Fibroblast of peridontal ligament (primary cell): Measurements from ENCODE around the gene CXorf58.
"Not testable (repeated sequence)": the region's sequence is repeated elsewhere in the genome, so short reads cannot be mapped to it uniquely, and the experiment has no call there.

Experiments used
- DNase-seq: peaks from one replicate; pipeline ENCODE4 v3.0.0-alpha.2; 2010; ENCODE audit errors: extremely low read depth

CXorf58 gene

DNA sequence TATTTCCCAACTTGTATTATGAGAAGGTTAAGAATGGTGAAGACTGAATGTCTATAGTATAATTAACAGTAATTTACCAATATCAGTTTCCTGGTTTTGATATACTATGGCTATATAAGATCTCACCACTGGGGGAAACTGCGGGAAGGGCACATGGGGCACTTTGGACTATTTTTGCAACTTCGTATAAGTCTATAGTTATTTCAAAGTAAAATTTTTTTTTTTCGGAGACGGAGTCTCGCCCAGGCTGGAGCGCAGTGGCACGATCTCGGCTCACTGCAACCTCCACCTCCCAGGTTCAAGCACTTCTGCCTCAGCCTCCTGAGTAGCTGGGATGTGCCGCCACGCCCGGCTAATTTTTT is 46.1 kb downstream of the CXorf58 start:
- DNase-seq, result no peak

DNA sequence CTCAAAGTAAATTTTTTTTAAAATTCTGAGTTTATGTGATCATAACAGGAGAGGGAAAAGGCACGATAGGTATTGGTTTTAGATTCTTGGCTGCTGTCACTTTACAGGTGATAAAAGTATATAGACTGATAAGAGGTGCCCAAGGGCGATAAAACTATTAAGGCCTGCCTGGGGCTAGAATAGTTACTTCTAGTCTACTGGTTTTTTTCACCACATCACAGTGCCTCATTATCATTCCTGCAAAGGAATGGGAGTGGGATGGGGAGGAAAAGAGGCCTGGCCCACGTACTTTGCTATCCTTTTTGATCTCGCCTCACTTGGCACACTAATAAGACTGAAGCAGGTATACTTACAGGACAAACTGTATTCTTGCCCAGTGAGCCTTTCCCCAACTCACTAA is 46.6 kb downstream of the CXorf58 start:
- no peak for DNase-seq

DNA sequence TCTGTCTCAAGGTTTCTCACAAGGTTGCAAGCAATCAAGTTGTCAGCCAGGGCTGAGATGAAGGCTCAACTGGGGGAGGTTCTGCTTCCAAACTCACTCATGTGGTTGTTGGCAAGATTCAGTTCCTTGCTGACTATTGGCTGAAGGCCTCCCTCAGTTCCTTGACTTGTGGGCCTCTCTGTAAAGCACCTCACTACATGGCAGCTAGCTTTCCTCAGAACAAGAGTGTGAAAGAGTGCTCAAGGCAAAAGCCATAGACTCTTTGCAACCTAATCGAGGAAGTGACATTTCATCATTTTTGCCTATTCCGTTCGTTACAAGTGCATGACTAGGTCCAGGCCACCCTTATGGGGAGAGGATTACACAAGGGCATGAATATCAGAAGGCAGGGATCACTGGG is 52.0 kb downstream of the CXorf58 start:
- DNase-seq, result no peak

DNA sequence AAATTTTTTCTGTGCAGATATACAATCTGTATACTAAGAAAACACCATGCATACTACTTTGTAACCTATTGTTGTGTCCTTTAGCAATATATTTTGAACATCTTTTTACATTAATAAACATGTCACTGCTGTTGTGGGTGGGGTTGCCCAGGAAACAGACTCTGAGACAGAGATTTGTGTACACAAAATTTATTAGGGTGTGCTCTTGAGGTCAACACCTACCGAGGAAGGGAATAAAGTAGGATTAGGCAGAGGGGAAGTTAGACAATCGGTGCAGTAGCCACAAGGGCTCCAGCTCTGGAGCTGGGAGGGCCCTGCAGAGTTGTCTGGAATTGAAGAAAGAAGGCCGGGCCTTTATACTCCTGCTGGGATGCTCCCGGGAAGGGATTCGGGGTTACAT is 56.4 kb downstream of the CXorf58 start:
- DNase-seq, result no peak

DNA sequence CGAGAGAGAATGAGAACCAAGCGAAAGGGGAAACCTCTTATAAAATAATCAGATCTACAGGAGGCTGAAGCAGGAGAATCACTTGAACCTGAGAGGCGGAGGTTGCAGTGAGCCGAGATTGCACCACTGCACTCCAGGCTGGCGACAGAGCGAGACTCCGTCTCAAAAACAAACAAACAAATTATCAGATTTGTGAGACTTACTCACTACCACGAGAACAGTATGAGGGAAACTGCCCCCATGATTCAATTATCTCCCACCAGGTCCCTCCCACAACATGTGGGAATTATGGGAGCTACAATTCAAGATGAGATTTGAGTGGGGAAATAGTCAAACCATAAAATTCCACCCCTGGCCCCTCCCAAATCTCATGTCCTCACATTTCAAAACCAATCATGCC is 57.8 kb downstream of the CXorf58 start:
- not testable (repeated sequence) for DNase-seq

DNA sequence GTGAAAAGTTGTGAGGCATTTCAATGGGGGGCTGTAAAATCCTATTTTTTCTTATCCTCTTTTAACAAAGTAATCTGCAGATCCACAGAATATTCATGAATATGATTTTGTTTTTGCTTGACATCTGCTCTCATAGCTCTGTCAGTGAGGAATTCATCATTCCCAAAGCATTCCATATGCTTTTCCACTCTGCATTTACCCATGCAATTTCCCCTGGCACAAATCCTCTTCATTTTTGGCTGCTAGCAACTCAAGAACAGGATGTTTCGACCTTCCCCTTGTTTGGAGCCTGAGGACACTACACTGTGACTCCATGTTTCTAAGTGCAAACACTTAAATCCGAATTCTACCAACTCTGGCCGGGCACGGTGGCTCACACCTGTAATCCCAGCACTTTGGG is 70.7 kb downstream of the CXorf58 start:
- peak; percentile 34 for DNase-seq

DNA sequence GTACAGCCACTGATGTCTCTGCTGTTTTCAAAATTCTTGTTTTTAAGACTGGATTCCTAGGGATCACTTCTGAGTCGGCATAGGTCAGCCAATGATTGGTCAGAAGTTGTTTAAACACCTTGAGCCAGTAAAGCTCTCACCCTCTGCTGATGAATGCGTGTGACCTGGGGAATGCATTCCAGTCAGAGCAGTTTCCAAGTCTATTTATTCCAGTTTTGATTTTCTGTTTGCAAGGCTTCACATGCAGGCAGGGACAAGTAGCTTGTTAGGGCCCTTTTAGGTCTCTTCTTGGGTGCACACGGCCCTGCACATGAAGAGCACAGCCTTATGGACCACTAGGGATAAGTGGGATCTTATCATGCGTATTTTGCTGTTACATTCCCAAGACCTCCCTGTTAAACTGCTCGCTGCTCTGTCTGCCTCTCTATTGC is 72.2 kb downstream of the CXorf58 start:
- peak; percentile 2 for DNase-seq

DNA sequence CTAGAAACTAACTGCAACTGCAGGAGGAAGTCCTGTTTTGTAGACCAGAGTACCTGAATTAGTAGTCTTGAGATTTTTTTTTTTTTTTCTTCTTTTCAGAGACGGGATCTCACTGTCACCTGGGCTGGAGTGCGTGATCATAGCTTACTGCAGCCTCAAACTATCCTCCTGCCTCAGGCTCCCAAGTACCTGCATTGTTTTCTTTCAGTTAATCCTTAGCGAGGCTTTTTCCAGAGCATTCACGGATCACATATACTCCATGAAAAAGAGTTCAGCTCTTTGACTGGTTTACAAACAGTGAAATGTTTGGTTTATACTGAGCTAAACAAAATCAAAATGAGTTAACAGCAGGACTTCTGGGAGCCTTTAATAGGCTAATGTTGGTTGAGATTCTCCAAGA is 73.4 kb downstream of the CXorf58 start:
- no peak for DNase-seq

DNA sequence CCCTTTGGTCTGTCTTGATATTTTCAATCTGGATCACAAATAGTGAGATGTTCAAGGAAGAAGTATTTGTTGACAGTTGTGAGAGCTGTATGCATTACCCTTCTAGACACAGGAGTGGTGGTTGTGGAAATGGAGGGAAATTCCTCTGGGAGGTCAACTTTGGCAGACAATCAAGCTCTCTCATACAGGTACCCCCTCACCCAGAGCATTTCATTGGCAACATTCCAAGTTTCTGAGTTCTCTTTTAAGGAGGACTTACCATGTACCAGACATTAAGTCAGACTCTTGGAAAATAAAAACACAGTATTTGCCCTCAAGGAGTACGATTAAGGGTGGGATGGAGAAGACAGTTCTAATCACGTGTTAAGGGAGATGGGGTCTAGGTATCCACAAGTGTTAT is 73.9 kb downstream of the CXorf58 start:
- DNase-seq, result no peak

DNA sequence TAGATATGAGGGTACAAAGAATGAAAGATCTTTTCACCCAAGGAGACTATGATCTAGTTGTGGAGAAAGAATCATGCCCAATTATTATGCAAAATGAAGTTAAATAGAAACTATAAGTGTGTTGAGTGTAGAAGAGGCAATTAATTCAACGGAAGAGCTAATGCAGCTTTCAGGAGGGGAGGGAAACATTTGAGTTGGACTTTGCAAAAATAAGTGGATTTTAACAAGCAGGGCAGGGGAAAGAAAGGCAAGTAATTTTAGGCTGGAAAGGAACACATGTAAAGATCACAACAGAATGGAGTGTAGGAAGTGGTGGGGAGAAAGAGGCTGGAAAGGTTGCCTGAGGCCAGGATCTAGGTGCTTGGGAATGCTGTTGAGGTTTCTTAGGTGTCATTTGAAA is 75.1 kb downstream of the CXorf58 start:
- DNase-seq, result no peak
